HepG2 (cell line): ENCODE results near the gene PGS1. TPM values are rescaled to one million over a fixed set of nuclear protein-coding genes. Genes with fewer than 3 reads are reported as not detected.
A peak's percentile ranks its signal among the peaks of the same experiment; 100 is the strongest.

Experiments
- ELK4 ChIP-seq: sonication (generic); formaldehyde crosslinking; IDR thresholded peaks from 2 replicates; pipeline ENCODE4 v1.9.0; 2021; ENCODE audit warnings: missing genetic modification reagents, borderline replicate concordance
- FOXO4 ChIP-seq: sonication (generic); formaldehyde crosslinking; conservative IDR thresholded peaks from 2 replicates; pipeline ENCODE4 v1.8.1; 2023; ENCODE audit warnings: missing genetic modification reagents
- GPN1 ChIP-seq: sonication (generic); formaldehyde crosslinking; IDR thresholded peaks from 2 replicates; pipeline ENCODE4 v1.5.1; 2020; ENCODE audit warnings: missing genetic modification reagents, borderline replicate concordance
- IKZF1 ChIP-seq: fragments of 450-650 bp; IDR thresholded peaks from 2 replicates; pipeline ENCODE4 v1.7.1; 2016
- MAX ChIP-seq: IDR thresholded peaks from 2 replicates; pipeline ENCODE4 v1.6.1; 2012; ENCODE audit warnings: inconsistent platforms
- NFIC ChIP-seq: IDR thresholded peaks from 2 replicates; pipeline ENCODE4 v1.6.1; 2012; ENCODE audit warnings: mild to moderate bottlenecking, low read length, inconsistent platforms
- PRDM15 ChIP-seq: sonication (generic); formaldehyde crosslinking; IDR thresholded peaks from 2 replicates; pipeline ENCODE4 v1.4.0; 2020; ENCODE audit warnings: missing genetic modification reagents
- TCF7 ChIP-seq: sonication (generic); IDR thresholded peaks from 2 replicates; pipeline ENCODE4 v1.6.1; 2016; ENCODE audit warnings: antibody characterized with exemption, low read depth
- ZBTB14 ChIP-seq: sonication (generic); formaldehyde crosslinking; IDR thresholded peaks from 2 replicates; pipeline ENCODE4 v1.4.0; 2020; ENCODE audit warnings: missing genetic modification reagents
- ZKSCAN1 ChIP-seq: fragments of 150-350 bp; IDR thresholded peaks from 2 replicates; pipeline ENCODE4 v1.6.1; 2014; ENCODE audit warnings: low read length
- ZNF251 ChIP-seq: sonication (generic); formaldehyde crosslinking; IDR thresholded peaks from 2 replicates; pipeline ENCODE4 v1.9.0; 2021; ENCODE audit warnings: mild to moderate bottlenecking, missing genetic modification reagents
- ZNF33A ChIP-seq: sonication (generic); formaldehyde crosslinking; IDR thresholded peaks from 2 replicates; pipeline ENCODE4 v1.5.1; 2020; ENCODE audit warnings: missing genetic modification reagents, mild to moderate bottlenecking, moderate library complexity, borderline replicate concordance
- ZNF646 ChIP-seq: sonication (generic); formaldehyde crosslinking; IDR thresholded peaks from 2 replicates; pipeline ENCODE4 v1.9.0; 2021; ENCODE audit warnings: mild to moderate bottlenecking, missing genetic modification reagents
- ZNF788 ChIP-seq: sonication (generic); formaldehyde crosslinking; IDR thresholded peaks from 2 replicates; pipeline ENCODE4 v1.5.0; 2020; ENCODE audit warnings: mild to moderate bottlenecking, missing genetic modification reagents, borderline replicate concordance
- polyA plus RNA-seq, 8 experiments: library from polyadenylated mRNA; depleted of rRNA in 3 of 8; stranded (reverse) in 7 of 8; unstranded in 1 of 8; fragments of >200 nt; fragmentation: Illumina TruSeq in 4 of 8; extraction: Trizol in 4 of 8; gene quantifications; 2 replicates each; pipeline versions ENCODE4 v1.2.1 to v1.2.3, GENCODE V29; 2011 to 2016; ENCODE audit warnings: low read depth in 4 of 8, missing spikeins in 1 of 8, mixed read lengths in 1 of 8; ENCODE audit not compliant: insufficient read depth in 1 of 8
- total RNA-seq, 5 experiments: library from RNA; depleted of rRNA; stranded (reverse); fragments of >200 nt; fragmentation: Illumina TruSeq; extraction: Trizol; gene quantifications; 2 replicates each; pipeline ENCODE4 v1.2.3, GENCODE V29; 2016; ENCODE audit warnings: low read depth in 1 of 5

PGS1 gene
- total and polyA plus RNA-seq, 2 of the 13 experiments (the other 11 are each of a cell fraction or from before 2014, with no cell fraction given), result 25.9 to 31.5 TPM

- TF ChIP-seq ZNF788 (CRISPR knock-in tag) (no peak), ZKSCAN1 (no peak), ZNF33A (CRISPR knock-in tag) (no peak), NFIC (no peak), TCF7 (peak; percentile 56), PRDM15 (no peak), ZBTB14 (no peak), FOXO4 (CRISPR knock-in tag) (no peak), MAX (no peak), IKZF1 (no peak), ZNF646 (no peak), GPN1 (CRISPR knock-in tag) (no peak), ZNF251 (no peak), ELK4 (CRISPR knock-in tag) (no peak)
These were observed 18.2 kb downstream of the PGS1 start (continued) for GRCh38 chr17:78396441-78397337.
